Measurements from ENCODE around the gene EFNA5.

EFNA5 gene

DNA sequence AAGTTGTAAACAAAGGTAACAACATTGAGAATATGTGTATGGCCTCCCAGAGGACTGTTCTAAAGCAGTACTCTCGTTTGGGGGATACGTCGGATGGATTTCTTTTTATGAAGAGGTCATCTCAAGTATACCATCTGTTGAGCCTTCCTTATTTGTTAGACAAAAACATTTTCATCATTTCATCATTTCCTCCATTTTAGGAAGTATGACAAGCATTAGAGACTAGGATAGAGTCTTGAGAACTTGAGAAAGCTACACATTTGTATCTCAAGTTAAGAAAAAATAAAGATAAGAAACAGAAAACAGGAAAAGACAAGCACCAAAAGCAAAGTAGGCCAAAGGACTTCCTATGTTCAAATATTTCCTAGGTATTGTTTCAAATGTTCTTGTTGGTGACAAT is 307.0 kb downstream of the EFNA5 start:
- no peak overlapping the region for H3K4me3 ChIP-seq (ENCODE audit: low read depth, low read length)
- no peaks in the 10 kb centered on the region for H3K36me3 ChIP-seq
- TF ChIP-seq, protein P1, sequence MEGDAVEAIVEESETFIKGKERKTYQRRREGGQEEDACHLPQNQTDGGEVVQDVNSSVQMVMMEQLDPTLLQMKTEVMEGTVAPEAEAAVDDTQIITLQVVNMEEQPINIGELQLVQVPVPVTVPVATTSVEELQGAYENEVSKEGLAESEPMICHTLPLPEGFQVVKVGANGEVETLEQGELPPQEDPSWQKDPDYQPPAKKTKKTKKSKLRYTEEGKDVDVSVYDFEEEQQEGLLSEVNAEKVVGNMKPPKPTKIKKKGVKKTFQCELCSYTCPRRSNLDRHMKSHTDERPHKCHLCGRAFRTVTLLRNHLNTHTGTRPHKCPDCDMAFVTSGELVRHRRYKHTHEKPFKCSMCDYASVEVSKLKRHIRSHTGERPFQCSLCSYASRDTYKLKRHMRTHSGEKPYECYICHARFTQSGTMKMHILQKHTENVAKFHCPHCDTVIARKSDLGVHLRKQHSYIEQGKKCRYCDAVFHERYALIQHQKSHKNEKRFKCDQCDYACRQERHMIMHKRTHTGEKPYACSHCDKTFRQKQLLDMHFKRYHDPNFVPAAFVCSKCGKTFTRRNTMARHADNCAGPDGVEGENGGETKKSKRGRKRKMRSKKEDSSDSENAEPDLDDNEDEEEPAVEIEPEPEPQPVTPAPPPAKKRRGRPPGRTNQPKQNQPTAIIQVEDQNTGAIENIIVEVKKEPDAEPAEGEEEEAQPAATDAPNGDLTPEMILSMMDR (IDR thresholded peaks at IDR 0.05; ENCODE audit: low read depth, low read length): no peak
- no peaks in the 10 kb centered on the region for H3K27me3 ChIP-seq (ENCODE audit: insufficient read depth, low read depth, severe bottlenecking)
- no peak for DNase-seq
- no peaks in the 10 kb centered on the region for H3K9me3 ChIP-seq (ENCODE audit: severe bottlenecking)
- no peak overlapping the region for H3K27ac ChIP-seq

GRCh38 chr5:107361945-107362344 is 308.8 kb downstream of the EFNA5 start:
- H3K27me3 ChIP-seq (ENCODE audit: insufficient read depth, low read depth, severe bottlenecking): no peaks in the 10 kb centered on the region
- DNase-seq: no peak
- H3K27ac ChIP-seq: no peak overlapping the region
- TF ChIP-seq, protein P1 (IDR thresholded peaks at IDR 0.05; ENCODE audit: low read depth, low read length): no peak
- H3K4me3 ChIP-seq (ENCODE audit: low read depth, low read length): no peak overlapping the region
- no peaks in the 10 kb centered on the region for H3K9me3 ChIP-seq (ENCODE audit: severe bottlenecking)
- H3K36me3 ChIP-seq: no peaks in the 10 kb centered on the region

- Histone ChIP-seq H3K27ac (no peak overlapping the region), H3K9me3 (ENCODE audit: severe bottlenecking) (no peaks in the 10 kb centered on the region), H3K4me3 (ENCODE audit: low read depth, low read length) (no peak overlapping the region), H3K36me3 (no peaks in the 10 kb centered on the region), H3K27me3 (ENCODE audit: insufficient read depth, low read depth, severe bottlenecking) (no peaks in the 10 kb centered on the region)
- DNase-seq: no peak
- TF ChIP-seq, protein P1 (IDR thresholded peaks at IDR 0.05; ENCODE audit: low read depth, low read length): no peak
Observed at GRCh38 chr5:107359916-107360234, 310.9 kb downstream of the EFNA5 start.

DNA sequence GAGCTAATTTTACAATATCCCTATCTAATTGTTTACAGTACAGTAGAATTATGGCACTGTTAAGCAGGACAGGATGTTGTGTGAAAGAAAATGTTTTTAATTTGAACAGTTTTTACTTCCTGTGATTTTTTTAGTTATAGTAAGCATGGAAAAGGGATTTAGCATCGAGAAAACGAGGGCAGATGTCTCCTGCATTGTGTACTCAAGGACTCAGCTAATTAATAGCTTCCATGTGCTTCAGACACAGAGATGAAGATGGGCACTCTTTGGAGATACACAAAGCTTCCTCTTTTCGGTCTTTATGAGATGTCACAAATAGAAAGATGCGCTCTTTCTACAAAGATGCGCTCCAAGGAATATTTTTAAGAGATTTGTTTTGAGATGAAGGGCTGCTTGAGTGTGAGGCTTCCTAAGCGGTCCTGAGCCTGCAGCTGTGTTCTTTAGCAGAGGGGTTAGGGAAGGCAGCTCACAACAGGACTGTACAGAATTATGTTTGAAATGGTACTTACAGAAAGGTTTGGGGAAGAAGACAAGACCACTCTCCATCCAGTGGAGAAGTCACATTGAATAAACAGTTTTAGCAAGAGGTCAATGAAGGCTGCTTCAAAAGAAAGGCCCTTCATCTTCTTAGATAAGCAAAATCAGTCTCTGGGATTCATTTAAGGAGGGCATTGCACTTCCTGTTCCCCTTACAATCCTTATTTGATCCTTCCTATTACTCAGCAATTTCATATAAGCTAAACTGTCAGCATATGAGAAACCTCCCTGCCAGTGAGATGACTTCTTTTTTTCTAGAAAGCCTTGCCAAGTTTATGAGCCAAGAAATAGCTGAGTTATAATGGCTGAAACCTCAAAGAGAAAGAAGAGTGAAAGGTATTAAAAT is 311.5 kb downstream of the EFNA5 start:
- no peaks in the 10 kb centered on the region for H3K9me3 ChIP-seq (ENCODE audit: severe bottlenecking)
- DNase-seq: no peak
- TF ChIP-seq, protein P1 (IDR thresholded peaks at IDR 0.05; ENCODE audit: low read depth, low read length): no peak
- no peaks in the 10 kb centered on the region for H3K36me3 ChIP-seq
- H3K27me3 ChIP-seq (ENCODE audit: insufficient read depth, low read depth, severe bottlenecking): no peaks in the 10 kb centered on the region
- H3K27ac ChIP-seq: no peak overlapping the region
- H3K4me3 ChIP-seq (ENCODE audit: low read depth, low read length): no peak overlapping the region

DNA sequence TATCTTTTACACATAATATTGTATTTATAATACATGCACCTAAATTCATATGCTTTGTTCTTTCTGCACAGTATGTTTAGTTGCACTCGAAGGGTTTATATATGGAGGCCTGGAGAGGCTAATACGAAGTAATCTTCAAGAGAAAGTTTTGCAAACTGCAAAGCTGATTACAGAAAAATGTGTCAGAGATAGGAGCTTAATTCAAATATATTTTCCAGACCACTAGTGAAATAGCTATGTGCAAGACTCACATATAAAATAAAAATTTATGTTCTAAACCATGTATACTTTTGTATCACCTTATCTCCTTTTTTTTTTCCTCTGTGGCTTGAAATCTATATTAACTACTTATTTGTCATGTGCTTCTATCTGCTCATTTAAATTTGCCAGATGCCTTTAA is 313.8 kb downstream of the EFNA5 start:
- no peak overlapping the region for H3K27ac ChIP-seq

More for the DNA sequence above, 313.8 kb downstream of the EFNA5 start:
- DNase-seq: no peak
- TF ChIP-seq, protein P1 (IDR thresholded peaks at IDR 0.05; ENCODE audit: low read depth, low read length): no peak
- no peaks in the 10 kb centered on the region for H3K36me3 ChIP-seq
- H3K4me3 ChIP-seq (ENCODE audit: low read depth, low read length): no peak overlapping the region
- no peaks in the 10 kb centered on the region for H3K9me3 ChIP-seq (ENCODE audit: severe bottlenecking)
- H3K27me3 ChIP-seq (ENCODE audit: insufficient read depth, low read depth, severe bottlenecking): no peaks in the 10 kb centered on the region

Data from WERI-Rb-1 (cell line).